CD4-positive, alpha-beta T cell treated with Interleukin-17A for 4 hours (primary cell): ENCODE data around the gene DUSP2.

ENCODE experiments used
- DNase-seq: peaks from one replicate; pipeline ENCODE4 v3.0.0-alpha.2; 2020; ENCODE audit warnings: mixed read lengths

The DUSP2 gene

DNA sequence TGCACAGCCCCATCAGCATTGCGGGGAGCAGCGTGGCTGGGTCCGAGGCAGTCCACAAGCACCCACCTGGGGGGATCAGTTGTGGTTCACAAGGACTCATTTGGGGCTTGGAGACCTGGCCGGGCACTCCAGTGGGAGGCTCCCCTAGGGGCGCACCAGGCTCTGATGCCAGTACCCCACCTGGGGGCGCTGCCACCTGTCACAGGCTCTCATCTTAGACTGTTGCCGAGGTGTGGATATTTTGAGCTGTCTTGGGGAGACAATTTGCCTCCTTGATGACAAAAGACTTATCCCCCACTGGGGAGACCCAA, 31.9 kb downstream of the DUSP2 start:
- DNase-seq: peak; percentile 40

DNA sequence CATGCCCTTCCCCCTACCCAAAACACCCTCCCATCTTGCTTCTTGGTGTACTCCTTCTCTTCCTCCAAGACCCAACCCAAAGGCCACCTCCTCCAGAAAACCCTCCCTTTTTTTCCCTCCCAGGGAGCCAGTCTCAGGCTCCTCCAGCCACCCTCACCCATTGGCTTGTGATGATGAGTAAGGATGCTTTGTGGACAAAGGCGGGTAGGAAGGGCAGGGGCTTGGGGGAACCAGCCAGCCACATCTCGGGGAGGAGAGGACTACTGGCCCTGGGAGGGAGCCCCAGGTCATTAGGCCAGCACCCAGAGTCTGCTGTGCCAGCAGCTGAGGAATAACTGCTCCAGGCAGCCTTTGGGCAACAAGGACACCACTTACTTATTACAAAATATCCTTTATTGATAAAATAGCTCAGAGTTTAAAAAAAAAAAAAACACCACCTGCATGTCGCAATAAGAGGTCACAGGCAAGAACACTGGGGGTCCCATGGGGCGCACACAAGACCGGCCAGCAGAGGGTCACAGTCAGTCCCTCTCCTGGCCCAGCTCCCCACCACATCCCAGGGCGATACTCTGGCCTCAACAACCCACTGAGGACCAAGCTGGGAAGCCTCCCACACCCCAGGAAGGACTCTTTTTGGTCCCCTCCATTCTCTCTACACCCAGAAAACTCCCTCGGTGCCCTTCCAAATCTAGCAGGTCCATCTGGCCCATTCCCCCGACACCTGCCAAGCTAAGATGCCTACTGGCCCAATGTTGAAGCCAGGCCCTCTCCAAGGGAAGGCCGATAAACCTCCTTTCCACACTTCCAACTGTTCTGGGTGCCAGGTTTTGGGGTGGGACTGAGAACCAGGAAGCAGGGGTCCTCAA, 32.5 kb downstream of the DUSP2 start:
- DNase-seq: no peak

DNA sequence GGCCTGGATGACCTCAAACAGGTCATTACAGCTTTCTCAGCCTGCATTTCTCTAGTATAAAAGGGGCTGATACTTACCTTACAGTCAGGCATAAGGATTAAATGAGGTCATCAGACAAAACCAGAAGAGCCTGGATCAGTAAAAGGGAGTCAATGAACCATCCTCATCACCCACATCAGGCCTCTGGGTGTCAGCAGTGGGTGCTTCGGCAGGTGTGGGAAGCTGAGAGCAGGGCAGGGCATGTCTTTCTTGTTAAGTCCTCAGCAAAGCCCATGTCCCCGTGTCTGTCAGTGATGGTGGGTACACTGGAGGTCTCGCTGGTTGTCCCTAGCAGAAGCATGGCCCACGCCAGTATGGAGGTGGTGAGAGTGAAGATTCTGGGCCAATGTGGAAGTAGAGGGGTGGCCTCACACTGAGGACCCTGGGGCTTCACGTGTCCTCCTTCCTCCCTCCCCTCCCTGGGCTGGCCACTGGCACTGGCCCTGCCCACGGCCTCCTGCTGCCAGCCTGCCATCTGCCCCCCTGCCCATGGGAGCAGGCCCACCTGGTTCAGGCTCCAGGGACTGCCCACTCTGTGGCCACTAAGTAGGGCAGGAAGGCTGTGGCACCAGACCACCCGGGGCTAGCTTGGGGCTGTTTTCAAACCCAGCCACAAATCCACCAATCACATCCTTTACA, 33.3 kb downstream of the DUSP2 start:
- DNase-seq: peak; percentile 13

DNA sequence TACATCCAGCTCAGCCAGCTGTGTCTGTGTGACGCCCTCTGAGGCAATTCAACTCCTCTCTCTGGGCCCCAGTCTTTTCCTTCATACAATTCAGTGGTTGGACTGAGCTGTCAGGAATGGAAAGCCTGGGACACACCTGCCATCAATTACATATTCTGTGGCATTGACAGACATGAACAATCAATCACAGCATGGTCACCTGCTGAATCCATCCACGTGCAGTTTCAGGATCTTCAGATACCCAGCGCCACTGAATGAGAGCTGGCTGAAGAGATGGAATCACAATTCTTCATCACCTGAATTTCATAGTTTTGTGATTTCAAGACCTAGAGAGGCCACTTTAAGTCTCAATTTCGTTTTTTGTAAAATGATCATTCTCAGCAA, 34.0 kb downstream of the DUSP2 start:
- no peak for DNase-seq

DNA sequence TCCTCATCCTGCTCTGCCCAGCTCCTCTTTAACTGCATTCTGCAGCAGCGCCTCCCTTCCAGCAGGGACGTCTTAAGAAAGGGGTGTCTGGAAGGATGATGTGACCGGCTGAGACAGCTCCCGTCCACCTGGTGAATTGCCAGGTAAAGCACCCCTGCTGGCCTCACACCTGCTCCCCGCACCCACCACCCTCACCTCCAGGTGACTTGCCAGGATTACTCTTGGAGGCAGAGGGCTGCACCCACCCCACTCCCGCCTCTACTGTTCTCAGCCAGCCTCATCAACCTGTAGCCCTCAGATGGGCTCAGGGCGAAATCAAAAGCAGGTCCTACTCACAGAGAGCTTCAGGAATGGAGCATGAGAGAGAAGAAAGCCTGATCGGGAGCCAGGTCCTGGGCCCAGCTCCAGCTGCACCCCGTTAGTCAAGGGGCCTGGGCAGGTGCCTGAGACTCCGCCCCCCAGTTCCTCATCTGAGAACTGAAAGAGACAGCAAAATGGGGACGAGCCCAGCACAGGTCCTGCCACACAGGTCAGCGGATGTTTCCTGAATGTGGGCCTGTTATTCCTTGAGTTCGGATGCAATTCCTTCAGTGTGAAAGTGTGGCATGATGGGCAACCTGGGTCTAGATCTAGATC, 34.5 kb downstream of the DUSP2 start:
- DNase-seq: no peak

DNA sequence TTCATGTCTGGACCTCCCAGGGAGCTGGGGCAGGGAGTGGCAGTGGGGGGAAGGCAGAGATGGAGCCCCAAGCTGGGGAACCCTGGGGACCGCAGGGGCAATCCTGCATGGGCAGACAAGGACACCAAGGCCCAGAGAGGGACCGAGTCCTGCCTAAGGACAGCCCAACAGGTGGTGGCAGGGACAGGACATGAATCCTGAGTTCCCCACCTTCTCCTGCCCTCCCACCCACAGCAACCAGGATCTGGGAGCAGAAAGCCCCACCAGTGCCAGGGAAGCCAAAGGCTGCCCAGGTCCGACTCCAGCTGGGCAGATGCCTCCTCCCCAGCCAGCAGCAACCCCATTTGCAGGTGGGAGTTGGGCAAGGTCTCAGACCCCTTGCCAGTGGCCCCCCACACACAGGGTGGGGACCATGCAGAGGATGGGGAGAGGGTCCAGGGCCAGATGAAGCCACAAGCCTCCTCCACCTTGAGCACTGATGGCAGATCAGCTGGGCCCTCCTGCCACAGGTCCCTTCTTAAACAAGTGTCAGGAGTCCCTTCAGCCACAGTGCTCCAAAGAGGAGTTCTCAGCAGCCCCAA, 35.2 kb downstream of the DUSP2 start:
- no peak for DNase-seq

DNA sequence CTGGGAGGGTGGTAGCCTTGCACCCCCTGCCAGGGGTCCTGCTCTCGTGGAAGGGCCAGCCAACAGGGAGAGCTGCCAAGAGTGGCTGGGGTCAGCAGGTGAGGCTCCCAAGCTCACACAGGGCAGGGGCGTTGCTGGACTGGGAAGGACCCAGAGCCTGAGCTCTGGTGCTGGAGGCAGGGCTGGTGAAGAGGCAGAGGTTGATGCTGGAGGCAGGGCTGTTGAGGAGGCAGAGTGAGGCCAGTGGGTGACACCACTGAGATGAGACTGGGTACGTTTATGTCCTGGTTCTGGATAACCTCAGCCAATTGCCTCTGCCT, 35.9 kb downstream of the DUSP2 start:
- no peak for DNase-seq

DNA sequence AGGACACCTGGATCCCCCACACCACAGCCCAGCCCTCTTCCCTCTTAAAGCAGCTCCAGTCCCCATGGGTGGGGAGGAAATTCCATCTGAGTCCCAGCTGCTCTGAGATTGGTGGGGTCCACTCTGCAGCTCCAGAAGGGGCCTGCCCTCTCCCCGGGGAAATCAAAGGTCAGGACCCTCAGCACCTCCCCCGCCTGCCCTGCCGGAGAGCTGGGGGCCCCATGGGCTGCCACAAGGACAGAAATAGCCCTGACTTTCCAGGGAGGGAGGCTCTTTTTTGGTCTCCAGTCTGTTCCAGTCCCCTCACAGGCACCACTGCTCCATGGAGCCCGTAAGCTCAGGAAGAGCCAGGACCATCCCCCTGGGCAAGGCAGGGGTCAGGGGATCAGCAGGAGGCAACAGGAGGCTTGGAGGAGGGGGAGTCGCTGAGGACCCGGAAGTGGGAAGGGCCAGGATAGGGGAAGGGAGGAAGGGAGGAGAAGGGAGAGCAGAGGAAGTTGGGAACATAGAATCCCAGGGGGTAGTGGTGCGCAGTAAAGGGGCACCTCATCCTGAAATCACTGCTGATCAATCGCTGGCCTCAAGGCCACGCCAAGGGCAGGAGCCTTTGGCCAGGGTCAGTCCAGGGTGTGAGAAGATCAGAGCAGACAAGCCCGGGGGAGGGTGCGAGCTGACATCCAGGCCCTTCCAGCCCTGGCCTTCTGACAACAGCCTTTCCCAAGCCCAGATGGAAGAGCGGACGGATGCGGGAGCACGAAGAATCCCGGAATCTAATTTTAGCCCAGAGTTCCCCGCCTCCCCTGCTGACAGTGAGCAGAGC, 36.5 kb downstream of the DUSP2 start:
- no peak for DNase-seq

DNA sequence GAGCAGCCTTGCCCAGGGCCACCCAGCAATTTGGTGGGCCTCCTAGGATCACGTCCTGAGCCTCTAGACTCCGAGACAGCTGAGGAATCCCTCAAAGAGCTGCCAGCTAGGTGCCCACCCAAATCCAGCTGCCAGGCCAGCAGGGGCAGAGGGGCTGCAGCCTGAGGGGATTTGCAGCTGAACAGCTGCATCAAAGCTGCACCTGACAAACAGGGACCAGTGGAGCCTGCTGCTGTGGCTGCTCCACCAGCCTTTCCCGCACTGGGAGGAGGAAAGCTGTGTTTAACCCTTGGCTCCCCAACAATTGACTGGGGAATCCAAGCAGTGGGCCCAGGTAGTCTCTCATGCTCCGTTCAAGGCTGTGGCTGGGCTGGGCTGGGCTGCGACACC, 37.1 kb downstream of the DUSP2 start:
- no peak for DNase-seq

DNA sequence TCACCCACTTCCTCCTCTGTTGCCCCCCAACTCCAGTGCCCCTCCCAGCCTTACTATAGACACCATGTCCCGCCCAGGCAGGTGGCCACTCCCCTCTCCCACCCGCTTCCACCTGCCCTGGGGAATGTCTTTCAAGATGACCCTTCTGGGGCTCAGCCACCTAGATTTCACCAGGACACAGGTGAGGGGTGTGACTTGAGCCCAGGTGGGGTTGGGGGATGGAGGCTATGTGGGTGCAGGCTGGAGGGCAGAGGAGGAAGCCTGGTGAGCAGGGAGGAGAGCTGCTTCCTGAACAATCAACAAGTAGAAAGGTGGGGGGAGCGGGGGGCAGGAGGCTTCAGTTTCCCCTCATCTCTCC, 37.6 kb downstream of the DUSP2 start:
- no peak for DNase-seq

DNA sequence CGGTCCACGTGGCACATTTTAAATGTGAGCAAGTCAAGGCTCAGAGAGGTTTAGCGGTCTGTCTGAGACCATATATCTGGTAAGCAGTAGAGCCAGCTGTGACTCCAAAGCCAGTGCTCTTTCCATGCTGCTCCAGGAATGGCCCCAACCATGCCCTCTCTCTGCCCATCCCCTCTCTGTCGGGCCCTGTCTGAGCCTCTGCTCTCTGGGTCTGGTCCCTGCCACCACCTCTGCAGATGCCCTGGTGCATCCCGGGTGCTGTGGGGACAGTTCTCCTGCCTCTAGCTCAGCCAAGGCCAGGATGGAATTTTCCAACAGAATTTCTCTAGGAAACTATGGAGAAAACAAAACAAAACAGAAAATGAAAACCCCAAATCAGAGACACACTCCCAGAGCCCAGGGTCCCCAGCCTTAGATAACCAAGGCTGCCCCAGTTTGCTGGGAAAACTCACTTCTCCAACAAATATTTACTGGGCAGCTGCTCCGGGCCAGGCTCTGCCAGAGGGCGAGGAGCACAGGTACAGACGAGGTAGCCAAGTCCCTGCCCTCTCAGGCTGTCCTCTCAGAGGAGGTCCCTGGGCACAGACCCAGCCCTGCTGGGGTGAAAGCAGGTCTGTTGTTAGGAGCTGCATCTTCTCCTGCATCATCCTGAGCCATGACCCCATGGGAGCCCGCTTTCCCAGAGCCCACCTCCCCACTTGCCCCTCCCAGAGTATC, 38.1 kb downstream of the DUSP2 start:
- DNase-seq: no peak

DNA sequence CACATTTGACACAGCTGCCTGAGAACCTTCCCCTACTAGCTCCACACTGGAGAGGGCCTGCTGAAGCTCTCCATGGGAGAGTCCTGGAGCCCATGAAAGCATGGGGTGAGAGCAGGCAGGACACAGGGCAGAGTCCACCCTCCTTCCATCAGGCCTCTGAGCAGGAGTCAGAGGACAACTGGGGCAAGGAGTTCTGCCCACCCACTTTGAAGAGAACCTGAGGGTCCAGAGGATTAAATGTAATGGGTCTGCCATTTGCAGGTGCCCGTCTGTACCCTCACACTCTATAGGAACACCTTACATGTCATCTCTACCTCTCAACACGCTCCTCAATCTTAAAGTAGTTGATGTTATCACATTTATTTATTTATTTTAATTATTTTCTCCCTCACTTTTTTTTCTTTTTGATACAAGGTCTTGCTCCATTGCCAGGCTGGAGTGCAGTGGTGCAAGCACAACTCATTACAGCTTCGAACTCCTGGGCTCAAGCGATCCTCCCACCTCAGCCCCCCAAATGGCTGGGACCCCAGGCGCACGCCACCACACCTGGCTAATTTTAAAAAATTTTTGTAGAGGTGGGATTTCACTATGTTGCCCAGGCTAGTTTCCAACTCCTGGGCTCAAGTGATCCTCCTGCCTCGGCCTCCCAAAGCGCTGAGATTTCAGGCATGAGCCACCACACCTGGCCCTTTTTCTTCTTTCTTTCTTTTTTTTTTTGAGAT, 39.1 kb downstream of the DUSP2 start:
- no peak for DNase-seq

DNA sequence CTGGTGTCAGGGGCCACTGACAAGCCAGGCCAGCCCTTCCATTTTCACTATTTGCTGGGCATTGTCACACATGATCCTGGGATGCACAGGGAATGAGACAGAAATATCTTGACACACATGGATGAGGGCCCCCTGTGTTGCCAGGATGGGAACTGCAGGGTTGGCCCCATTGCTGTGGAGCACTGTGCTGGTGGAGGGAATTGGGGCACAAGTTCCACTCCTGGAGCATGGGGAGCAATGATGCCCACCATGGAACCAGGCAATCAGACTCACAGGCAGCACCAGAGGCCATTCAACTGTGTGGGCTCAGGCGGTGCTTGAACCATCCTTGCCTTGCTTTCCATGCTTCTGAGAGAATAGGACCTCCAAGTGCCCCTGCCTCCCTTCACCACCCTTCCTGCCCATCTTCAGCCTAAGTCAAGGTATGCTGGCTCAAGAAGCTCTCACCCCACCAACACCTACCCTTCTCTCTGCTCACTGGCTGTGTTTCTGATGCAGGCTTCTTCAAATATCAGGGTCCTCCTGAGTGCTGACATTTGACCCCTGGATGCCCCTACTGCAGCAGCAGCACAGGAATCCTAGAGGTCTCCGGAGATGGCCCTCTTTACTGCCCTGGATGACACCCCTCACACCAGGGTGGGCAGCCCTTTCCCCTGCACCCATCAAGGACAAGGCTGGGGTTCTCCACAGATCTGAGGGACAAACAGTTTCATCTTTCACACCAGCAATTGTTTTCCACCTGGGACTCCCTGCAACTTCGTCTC, 39.9 kb downstream of the DUSP2 start:
- DNase-seq: no peak

DNA sequence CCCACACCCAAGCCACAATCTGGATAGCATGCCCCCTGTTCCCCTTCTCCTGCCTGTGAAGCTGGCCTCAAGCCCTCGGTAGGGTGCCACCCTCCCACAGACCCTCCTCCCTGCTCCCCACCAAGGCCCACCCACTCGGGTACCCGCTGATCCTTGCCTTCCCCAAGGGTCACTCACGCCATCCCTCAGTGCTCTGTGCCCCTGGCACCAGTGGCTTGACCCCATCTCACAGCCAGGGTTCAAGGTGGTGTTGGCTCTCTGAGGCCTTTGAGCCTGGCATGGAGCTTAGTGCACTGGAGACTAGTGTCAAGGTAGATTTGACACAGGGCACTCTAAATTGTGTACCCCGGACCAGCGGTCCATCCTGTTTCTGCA, 40.8 kb downstream of the DUSP2 start:
- no peak for DNase-seq

DNA sequence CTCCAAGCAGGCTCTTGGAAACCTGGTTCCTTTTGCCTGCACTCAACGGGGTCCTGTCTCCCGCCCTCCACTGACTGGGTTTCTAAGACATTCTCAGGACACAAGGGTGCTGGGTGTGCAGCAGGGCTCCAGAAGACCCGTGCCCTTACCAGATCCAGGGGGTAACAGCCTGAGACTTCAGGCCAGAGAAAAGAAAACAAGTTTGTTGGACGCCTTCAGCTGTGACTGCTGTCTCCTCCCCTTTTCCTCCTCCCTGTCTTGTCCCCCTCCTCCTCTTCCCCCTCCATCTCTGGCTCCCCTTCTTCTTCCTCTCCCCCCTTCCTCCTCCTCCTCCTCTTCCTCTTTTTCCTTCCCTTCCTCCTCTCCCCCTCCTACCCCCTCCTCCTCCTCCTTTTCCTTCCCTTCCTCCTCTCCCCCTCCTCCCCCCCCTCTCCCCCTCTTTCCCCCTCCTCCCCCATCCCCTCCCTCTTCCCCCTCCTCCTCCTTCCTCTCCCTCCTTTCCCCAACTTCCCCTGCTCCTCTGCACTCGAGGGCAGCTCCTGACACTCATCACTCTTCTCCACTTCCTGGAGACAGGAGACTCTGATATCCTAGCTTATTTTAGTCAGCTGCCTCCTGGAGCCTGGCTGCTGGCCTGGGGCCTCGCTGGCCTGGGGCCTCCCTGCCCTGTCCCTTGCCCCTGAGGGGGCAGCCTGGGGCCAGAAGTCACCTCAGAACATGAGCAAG, 41.3 kb downstream of the DUSP2 start:
- no peak for DNase-seq

DNA sequence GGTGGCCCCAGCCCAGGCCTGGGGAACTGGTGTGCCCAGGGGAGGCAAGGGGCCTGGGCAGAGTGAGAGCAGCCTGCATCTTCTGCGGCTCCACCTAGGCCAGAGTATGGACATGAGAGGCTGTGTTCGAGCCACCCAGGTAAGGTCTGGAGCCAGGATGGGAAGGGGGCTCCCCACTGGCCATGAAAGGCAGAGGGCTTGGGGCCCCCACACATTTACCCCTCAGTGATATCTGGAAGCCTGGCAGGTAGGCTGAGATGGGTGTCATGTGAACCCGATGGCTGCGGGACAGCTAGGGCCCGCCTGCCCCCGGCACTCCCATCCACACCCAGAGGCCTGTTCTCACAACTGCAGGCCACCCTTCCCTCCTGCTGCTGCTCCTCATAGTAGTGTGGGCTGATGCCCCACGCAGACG, 42.0 kb downstream of the DUSP2 start:
- DNase-seq: no peak

DNA sequence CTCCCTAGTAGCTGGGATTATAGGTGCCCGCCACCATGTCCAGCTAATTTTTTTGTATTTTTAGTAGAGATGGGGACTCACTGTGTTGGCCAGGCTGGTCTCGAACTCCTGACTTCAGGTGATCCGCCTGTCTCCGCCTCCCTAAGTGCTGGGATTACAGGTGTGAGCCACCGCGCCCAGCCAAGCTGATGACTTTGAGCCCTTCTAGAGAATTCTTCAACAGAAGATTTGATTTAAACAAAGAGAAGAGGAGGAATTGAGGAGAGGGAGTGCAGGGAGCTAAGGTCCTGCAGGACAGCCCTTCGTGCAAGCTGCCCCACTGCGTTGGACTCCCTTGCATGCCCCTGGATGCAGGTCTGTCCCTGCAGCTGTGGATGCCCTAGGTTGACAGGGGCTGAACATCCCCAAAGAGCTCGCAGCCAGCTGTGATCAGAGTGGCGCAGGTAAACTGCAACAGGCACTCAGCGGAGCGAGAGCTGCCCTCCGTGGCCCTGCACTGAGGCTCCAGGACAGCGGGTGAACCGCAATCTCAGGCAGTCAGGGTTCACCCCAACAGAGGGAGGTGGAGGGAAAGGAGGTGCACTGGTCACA, 42.5 kb downstream of the DUSP2 start:
- DNase-seq: no peak

DNA sequence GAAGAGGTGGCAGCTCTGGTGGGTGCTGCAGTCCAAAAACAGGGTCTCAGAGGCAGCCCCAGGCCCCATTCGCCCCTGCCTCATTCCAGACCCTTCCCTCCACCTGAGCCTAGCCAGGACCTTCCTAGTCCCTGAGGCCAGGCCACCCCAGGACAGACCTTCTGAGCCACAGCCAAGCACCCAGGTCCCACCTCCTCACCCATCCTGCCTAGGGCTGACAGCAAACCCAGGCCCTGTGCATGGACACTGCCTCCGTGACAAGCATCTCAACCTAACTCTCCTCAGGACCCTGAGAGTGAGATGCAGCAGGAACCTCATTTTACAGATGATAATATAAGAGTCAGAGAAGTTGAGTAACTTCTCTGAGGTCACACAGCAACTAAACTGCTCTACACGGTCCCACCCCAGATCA, 44.3 kb downstream of the DUSP2 start:
- DNase-seq: no peak

DNA sequence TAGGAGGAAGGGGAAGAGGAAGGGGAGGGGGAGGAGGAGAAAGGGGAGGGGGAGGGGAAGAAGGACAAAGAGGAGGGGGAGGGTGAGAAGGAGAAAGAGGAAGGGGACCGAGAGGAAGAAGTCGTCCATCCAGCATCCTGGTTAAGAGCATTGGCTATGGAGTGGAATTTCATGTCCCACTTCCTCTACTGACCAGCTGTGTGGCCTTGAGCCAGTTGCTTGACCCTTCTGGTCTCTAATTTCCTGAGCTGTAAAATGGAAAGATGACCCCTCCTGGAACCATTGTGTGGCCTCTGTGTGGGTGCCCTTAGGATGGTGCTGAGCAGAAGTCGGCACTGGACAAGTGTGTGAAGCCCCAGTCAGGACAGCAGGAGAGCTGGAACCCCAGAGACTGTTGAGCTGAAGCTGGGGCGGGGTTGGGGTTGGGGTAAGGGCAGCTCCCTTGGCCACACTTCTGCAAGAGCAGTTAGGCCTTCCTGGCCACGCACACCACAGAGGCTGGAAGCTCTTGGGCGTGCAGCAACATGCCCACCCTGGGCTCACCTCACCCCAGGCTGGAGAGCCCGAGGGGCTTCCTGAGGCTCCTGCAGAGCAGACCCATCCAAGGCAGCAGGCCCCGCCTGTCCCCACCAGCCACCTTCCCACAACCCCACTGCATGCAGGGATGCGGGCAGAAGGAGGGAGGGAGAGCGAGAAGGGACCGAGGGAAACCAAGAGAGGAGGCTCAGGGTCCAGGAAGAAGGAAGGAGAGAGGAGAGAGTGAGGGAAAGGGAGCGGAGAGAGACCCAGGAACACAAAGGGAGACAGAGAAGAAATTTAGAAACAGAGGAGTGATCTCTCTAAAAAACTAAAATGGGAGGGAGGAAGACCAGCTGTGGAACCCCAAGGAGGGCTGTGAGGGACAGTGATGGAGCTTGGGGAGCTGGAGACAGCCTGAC, 45.1 kb downstream of the DUSP2 start:
- DNase-seq: no peak
